Neural cell (in vitro differentiated cells): ENCODE data around the gene GINS2. TPM values are rescaled to one million over a fixed set of nuclear protein-coding genes. Genes with fewer than 3 reads are reported as not detected.

Source experiments
- H2AFZ ChIP-seq: fragments of 200-600, 300-800 bp; sonication (generic), shearing (Covaris generic); 2 replicates; pipeline ENCODE4 v1.6.0; 2014; ENCODE audit warnings: low read depth, mild to moderate bottlenecking, antibody characterized with exemption, low read length, moderate library complexity
- H3F3A ChIP-seq: fragments of 200-600 bp; shearing (Covaris generic); 2 replicates; pipeline ENCODE4 v1.6.1; 2016; ENCODE audit warnings: mild to moderate bottlenecking, moderate library complexity, mixed read lengths, antibody characterized with exemption, low read length; ENCODE audit not compliant: insufficient read depth, poor library complexity, severe bottlenecking
- H3K27ac ChIP-seq: fragments of 200-600, 300-800 bp; sonication (generic), shearing (Covaris generic); 2 replicates; pipeline ENCODE4 v1.5.1; 2014; ENCODE audit warnings: mild to moderate bottlenecking, low read length, moderate library complexity
- H3K27me3 ChIP-seq: fragments of 300-800, 200-600 bp; sonication (generic), shearing (Covaris generic); 2 replicates; pipeline ENCODE4 v1.6.0; 2014; ENCODE audit warnings: mild to moderate bottlenecking, low read depth, low read length, moderate library complexity; ENCODE audit not compliant: insufficient read depth
- H3K36me3 ChIP-seq: fragments of 300-800, 200-600 bp; sonication (generic), shearing (Covaris generic); 2 replicates; pipeline ENCODE4 v1.5.1; 2014; ENCODE audit warnings: mild to moderate bottlenecking, antibody characterized with exemption, low read length, moderate library complexity; ENCODE audit not compliant: insufficient read depth
- H3K4me2 ChIP-seq: fragments of 300-800, 200-600 bp; sonication (generic), shearing (Covaris generic); 2 replicates; pipeline ENCODE4 v1.6.0; 2014; ENCODE audit warnings: mild to moderate bottlenecking, low read length
- H3K4me3 ChIP-seq: fragments of 300-800, 200-600 bp; sonication (generic), shearing (Covaris generic); 2 replicates; pipeline ENCODE4 v1.5.1; 2014; ENCODE audit warnings: mild to moderate bottlenecking, low read length, moderate library complexity
- H3K79me2 ChIP-seq: fragments of 200-600 bp; shearing (Covaris generic); replicated peaks from 2 replicates; pipeline ENCODE4 v1.6.0; 2014; ENCODE audit warnings: mild to moderate bottlenecking, low read length, moderate library complexity; ENCODE audit not compliant: insufficient read depth
- H3K9ac ChIP-seq: fragments of 300-800, 200-600 bp; sonication (generic), shearing (Covaris generic); 2 replicates; pipeline ENCODE4 v1.6.1; 2016; ENCODE audit warnings: mild to moderate bottlenecking, low read length, mixed read lengths
- H3K9me2 ChIP-seq: fragments of 200-600 bp; shearing (Covaris generic); 2 replicates; pipeline ENCODE4 v1.6.1; 2016; ENCODE audit warnings: mild to moderate bottlenecking, low read length, mixed read lengths; ENCODE audit not compliant: insufficient read depth
- H3K9me3 ChIP-seq: fragments of 200-600, 300-800 bp; sonication (generic), shearing (Covaris generic); 2 replicates; pipeline ENCODE4 v1.6.1; 2016; ENCODE audit warnings: mild to moderate bottlenecking, mixed run types, low read length, moderate library complexity, mixed read lengths
- H4K20me1 ChIP-seq: fragments of 200-600 bp; shearing (Covaris generic); 2 replicates; pipeline ENCODE4 v1.6.1; 2016; ENCODE audit warnings: mild to moderate bottlenecking, mixed run types; ENCODE audit not compliant: insufficient read depth
- EP300 ChIP-seq: fragments of 450-650 bp; conservative IDR thresholded peaks from 2 replicates; pipeline ENCODE4 v1.6.1; 2014; ENCODE audit warnings: antibody characterized with exemption, mild to moderate bottlenecking, moderate library complexity; ENCODE audit not compliant: poor library complexity, severe bottlenecking
- EZH2 ChIP-seq: fragments of 200-600, 300-800 bp; shearing (Covaris generic), sonication (generic); IDR thresholded peaks from 2 replicates; pipeline ENCODE4 v1.6.1; 2014; ENCODE audit warnings: antibody characterized with exemption, low read length, borderline replicate concordance, mild to moderate bottlenecking; ENCODE audit not compliant: insufficient read depth, poor library complexity, severe bottlenecking
- MXI1 ChIP-seq: fragments of 450-650 bp; conservative IDR thresholded peaks from 2 replicates; pipeline ENCODE4 v1.6.1; 2014; ENCODE audit warnings: antibody characterized with exemption, mild to moderate bottlenecking; ENCODE audit not compliant: poor library complexity, severe bottlenecking
- POLR2AphosphoS5 ChIP-seq: IDR thresholded peaks from 2 replicates; pipeline ENCODE4 v1.6.1; 2012
- RAD21 ChIP-seq: fragments of 450-650 bp; conservative IDR thresholded peaks from 2 replicates; pipeline ENCODE4 v1.6.1; 2014; ENCODE audit warnings: antibody characterized with exemption, mild to moderate bottlenecking, moderate library complexity
- REST ChIP-seq: IDR thresholded peaks from 2 replicates; pipeline ENCODE4 v1.6.1; 2012; ENCODE audit warnings: borderline replicate concordance
- SMC3 ChIP-seq: fragments of 450-650 bp; conservative IDR thresholded peaks from 2 replicates; pipeline ENCODE4 v1.6.1; 2014; ENCODE audit warnings: antibody characterized with exemption, mild to moderate bottlenecking, moderate library complexity; ENCODE audit not compliant: poor library complexity
- TAF1 ChIP-seq: IDR thresholded peaks from 2 replicates; pipeline ENCODE4 v1.6.1; 2012; ENCODE audit warnings: low read depth
- polyA plus RNA-seq: library from polyadenylated mRNA; depleted of rRNA; stranded (reverse); fragments of >200 nt; gene quantifications from 2 replicates; pipeline ENCODE4 v1.2.3, GENCODE V29; 2014
- TF ChIP-seq, protein P1 (sequence below): fragments of 450-650 bp; IDR thresholded peaks from 2 replicates; pipeline ENCODE4 v1.5.1; 2014; ENCODE audit warnings: antibody characterized with exemption, mild to moderate bottlenecking, moderate library complexity; ENCODE audit not compliant: poor library complexity, severe bottlenecking

Gene GINS2
- polyA plus RNA-seq, 1 donor from 2014 or later = 9.2 TPM

DNA sequence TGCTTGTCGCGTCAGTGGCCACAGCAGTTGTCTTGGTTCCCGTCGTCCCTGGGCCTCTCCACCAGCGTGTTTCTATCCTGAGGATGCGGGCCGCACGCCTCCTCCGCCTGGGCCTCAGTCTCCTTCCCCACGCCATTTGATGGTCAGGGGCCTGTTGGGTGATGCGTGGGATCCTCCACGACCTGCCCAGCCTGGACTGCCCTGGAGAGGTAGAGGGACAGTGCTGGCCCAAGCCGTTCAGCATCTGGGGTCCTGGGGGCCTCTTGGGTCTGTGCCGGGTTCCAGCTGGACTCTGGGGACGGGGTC, 55.4 kb downstream of the GINS2 start:
- Histone ChIP-seq H4K20me1 (peaks cover under 1% of the 10 kb centered on the region), H3K9ac (no peak overlapping the region), H3K27ac (no peak overlapping the region), H3F3A (no peaks in the 10 kb centered on the region), H3K27me3 (no peaks in the 10 kb centered on the region), H3K79me2 (peaks cover 59% of the 10 kb centered on the region), H3K9me3 (no peaks in the 10 kb centered on the region), H3K4me2 (no peak overlapping the region), H2AFZ (no peak overlapping the region), H3K4me3 (no peak overlapping the region), H3K9me2 (no peaks in the 10 kb centered on the region), H3K36me3 (no peaks in the 10 kb centered on the region)
- TF ChIP-seq POLR2AphosphoS5 (no peak), EP300 (no peak), TAF1 (no peak), REST (no peak), SMC3 (no peak)
- TF ChIP-seq, protein P1, sequence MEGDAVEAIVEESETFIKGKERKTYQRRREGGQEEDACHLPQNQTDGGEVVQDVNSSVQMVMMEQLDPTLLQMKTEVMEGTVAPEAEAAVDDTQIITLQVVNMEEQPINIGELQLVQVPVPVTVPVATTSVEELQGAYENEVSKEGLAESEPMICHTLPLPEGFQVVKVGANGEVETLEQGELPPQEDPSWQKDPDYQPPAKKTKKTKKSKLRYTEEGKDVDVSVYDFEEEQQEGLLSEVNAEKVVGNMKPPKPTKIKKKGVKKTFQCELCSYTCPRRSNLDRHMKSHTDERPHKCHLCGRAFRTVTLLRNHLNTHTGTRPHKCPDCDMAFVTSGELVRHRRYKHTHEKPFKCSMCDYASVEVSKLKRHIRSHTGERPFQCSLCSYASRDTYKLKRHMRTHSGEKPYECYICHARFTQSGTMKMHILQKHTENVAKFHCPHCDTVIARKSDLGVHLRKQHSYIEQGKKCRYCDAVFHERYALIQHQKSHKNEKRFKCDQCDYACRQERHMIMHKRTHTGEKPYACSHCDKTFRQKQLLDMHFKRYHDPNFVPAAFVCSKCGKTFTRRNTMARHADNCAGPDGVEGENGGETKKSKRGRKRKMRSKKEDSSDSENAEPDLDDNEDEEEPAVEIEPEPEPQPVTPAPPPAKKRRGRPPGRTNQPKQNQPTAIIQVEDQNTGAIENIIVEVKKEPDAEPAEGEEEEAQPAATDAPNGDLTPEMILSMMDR = no peak

- H3K36me3 ChIP-seq = no peaks in the 10 kb centered on the region
- H4K20me1 ChIP-seq = peaks cover 5% of the 10 kb centered on the region
- no peak overlapping the region for H3K9ac ChIP-seq
- no peaks in the 10 kb centered on the region for H3K27me3 ChIP-seq
- no peak overlapping the region for H2AFZ ChIP-seq
- no peaks in the 10 kb centered on the region for H3K9me3 ChIP-seq
- H3F3A ChIP-seq = no peaks in the 10 kb centered on the region
- H3K4me3 ChIP-seq = no peak overlapping the region
- TF ChIP-seq REST (no peak), MXI1 (no peak), TAF1 (no peak), EP300 (no peak), EZH2 (no peak), SMC3 (no peak), POLR2AphosphoS5 (no peak), RAD21 (no peak)
- TF ChIP-seq, protein P1 = no peak
- no peaks in the 10 kb centered on the region for H3K9me2 ChIP-seq
- no peak overlapping the region for H3K27ac ChIP-seq
- H3K4me2 ChIP-seq = no peak overlapping the region
- peaks cover 60% of the 10 kb centered on the region for H3K79me2 ChIP-seq
Observed at GRCh38 chr16:85632709-85633437, 55.9 kb downstream of the GINS2 start.
